Muscle layer of colon (tissue), 2 donors: ENCODE results near the gene ZNF212.
"Not testable (repeated sequence)": the region's sequence is repeated elsewhere in the genome, so short reads cannot be mapped to it uniquely, and the experiment has no call there.

ENCODE experiments used
- H3K27ac ChIP-seq: one replicate; pipeline ENCODE4 v1.7.0; 2013; ENCODE audit warnings: low read depth, mild to moderate bottlenecking, low read length, moderate library complexity
- H3K27me3 ChIP-seq, 2 donors: one replicate each; pipeline ENCODE4 v1.7.0; 2013; ENCODE audit warnings: low read length in 2 of 2, mild to moderate bottlenecking in 2 of 2; ENCODE audit not compliant: insufficient read depth in 2 of 2, control insufficient read depth in 1 of 2
- H3K36me3 ChIP-seq: one replicate; pipeline ENCODE4 v1.7.0; 2013; ENCODE audit warnings: mild to moderate bottlenecking, low read length; ENCODE audit not compliant: insufficient read depth
- H3K4me1 ChIP-seq: one replicate; pipeline ENCODE4 v1.7.0; 2013; ENCODE audit warnings: mild to moderate bottlenecking, low read length; ENCODE audit not compliant: insufficient read depth
- H3K4me3 ChIP-seq, 2 donors: one replicate each; pipeline ENCODE4 v1.7.0; 2013; ENCODE audit warnings: low read length in 2 of 2, low read depth in 1 of 2, mild to moderate bottlenecking in 1 of 2, moderate library complexity in 1 of 2
- H3K9ac ChIP-seq: one replicate; pipeline ENCODE4 v1.7.0; 2013; ENCODE audit warnings: low read length
- H3K9me3 ChIP-seq: one replicate; pipeline ENCODE4 v1.7.0; 2013; ENCODE audit warnings: mild to moderate bottlenecking, low read length
- donor health status: abdominal sarcoma.
- donor health status: Adenocarcinoma of cecum.

ZNF212 gene

GRCh38 chr7:149223761-149224160 lies 15.7 kb upstream of the ZNF212 start:
- Histone ChIP-seq H3K27ac (no peak overlapping the region), H3K27me3 (no peaks in the 10 kb centered on the region), H3K4me1 (no peaks in the 10 kb centered on the region), H3K9me3 (no peaks in the 10 kb centered on the region), H3K9ac (no peak overlapping the region), H3K36me3 (peaks cover 28% of the 10 kb centered on the region), H3K4me3 (no peak overlapping the region)

GRCh38 chr7:149224352-149224751 lies 15.1 kb upstream of the ZNF212 start:
- H3K36me3 ChIP-seq = peaks cover 23% of the 10 kb centered on the region

DNA sequence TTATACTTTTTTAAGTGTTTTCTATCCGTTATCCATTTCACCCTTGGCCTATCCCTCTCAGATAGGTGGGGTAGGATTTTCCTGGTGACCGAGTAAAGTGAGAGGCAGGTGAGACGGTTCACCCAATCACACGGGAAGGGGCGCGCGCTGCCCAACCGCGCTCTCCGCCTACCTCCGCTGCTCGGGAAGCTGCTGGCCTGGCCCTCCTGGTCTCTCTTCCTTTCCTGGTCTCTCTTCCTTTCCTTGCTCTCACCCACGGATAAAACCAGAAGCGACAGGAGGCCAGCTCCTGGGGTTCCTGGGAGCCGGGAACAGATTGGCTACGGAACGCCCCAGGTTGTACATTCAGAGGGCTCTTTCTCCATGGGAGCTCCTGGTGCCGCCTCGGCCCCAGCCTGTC lies 14.3 kb upstream of the ZNF212 start:
- no peaks in the 10 kb centered on the region for H3K9me3 ChIP-seq
- peaks cover 23% of the 10 kb centered on the region for H3K36me3 ChIP-seq
- no peaks in the 10 kb centered on the region for H3K4me1 ChIP-seq
- H3K9ac ChIP-seq = no peak overlapping the region
- no peaks in the 10 kb centered on the region for H3K27me3 ChIP-seq
- no peak overlapping the region for H3K27ac ChIP-seq
- H3K4me3 ChIP-seq = no peak overlapping the region

More at GRCh38 chr7:149224352-149224751, 15.1 kb upstream of the ZNF212 start:
- Histone ChIP-seq H3K27ac (no peak overlapping the region), H3K4me1 (no peaks in the 10 kb centered on the region), H3K4me3 (no peak overlapping the region), H3K9me3 (no peaks in the 10 kb centered on the region), H3K27me3 (no peaks in the 10 kb centered on the region), H3K9ac (no peak overlapping the region)

GRCh38 chr7:149225656-149226055 lies 13.8 kb upstream of the ZNF212 start:
- no peaks in the 10 kb centered on the region for H3K27me3 ChIP-seq
- peaks cover 19% of the 10 kb centered on the region for H3K36me3 ChIP-seq
- no peak overlapping the region for H3K4me3 ChIP-seq
- no peak overlapping the region for H3K9ac ChIP-seq
- no peaks in the 10 kb centered on the region for H3K4me1 ChIP-seq
- no peaks in the 10 kb centered on the region for H3K9me3 ChIP-seq
- no peak overlapping the region for H3K27ac ChIP-seq

- peaks cover 14% of the 10 kb centered on the region for H3K36me3 ChIP-seq
- H3K27me3 ChIP-seq, H3K4me1 ChIP-seq, H3K4me3 ChIP-seq, H3K9me3 ChIP-seq, H3K9ac ChIP-seq, H3K27ac ChIP-seq: not testable (repeated sequence)
Measured at GRCh38 chr7:149226366-149226765, 13.1 kb upstream of the ZNF212 start.

- Histone ChIP-seq H3K36me3 (peaks cover 13% of the 10 kb centered on the region), H3K9me3 (no peaks in the 10 kb centered on the region), H3K27ac (no peak overlapping the region), H3K4me1 (no peaks in the 10 kb centered on the region), H3K9ac (no peak overlapping the region), H3K4me3 (no peak overlapping the region), H3K27me3 (no peaks in the 10 kb centered on the region)
Measured at GRCh38 chr7:149226840-149227494, 12.5 kb upstream of the ZNF212 start.

GRCh38 chr7:149228831-149229471 lies 10.5 kb upstream of the ZNF212 start:
- Histone ChIP-seq H3K4me1 (no peaks in the 10 kb centered on the region), H3K9me3 (no peaks in the 10 kb centered on the region), H3K27ac (no peak overlapping the region), H3K27me3 (peaks cover 0 to 3% of the 10 kb centered on the region in 2 donors), H3K4me3 (no peak overlapping the region), H3K9ac (no peak overlapping the region), H3K36me3 (peaks cover 9% of the 10 kb centered on the region)

GRCh38 chr7:149229526-149229925 lies 9.9 kb upstream of the ZNF212 start:
- H3K27me3 ChIP-seq = peaks cover 0 to 3% of the 10 kb centered on the region in 2 donors
- no peak overlapping the region for H3K27ac ChIP-seq
- no peak overlapping the region for H3K9ac ChIP-seq
- H3K9me3 ChIP-seq = no peaks in the 10 kb centered on the region
- no peak overlapping the region for H3K4me3 ChIP-seq
- H3K4me1 ChIP-seq = no peaks in the 10 kb centered on the region
- H3K36me3 ChIP-seq = peaks cover 7% of the 10 kb centered on the region

- H3K9me3 ChIP-seq = no peaks in the 10 kb centered on the region
Measured at GRCh38 chr7:149232362-149232761, 7.1 kb upstream of the ZNF212 start.

GRCh38 chr7:149233655-149234204 lies 5.7 kb upstream of the ZNF212 start:
- not testable (repeated sequence) for H3K4me1 ChIP-seq

More at GRCh38 chr7:149232362-149232761, 7.1 kb upstream of the ZNF212 start:
- H3K4me1 ChIP-seq = no peaks in the 10 kb centered on the region
- H3K27me3 ChIP-seq = peaks cover 0 to 3% of the 10 kb centered on the region in 2 donors
- H3K36me3 ChIP-seq = no peaks in the 10 kb centered on the region
- no peak overlapping the region for H3K27ac ChIP-seq
- H3K9ac ChIP-seq = no peak overlapping the region
- H3K4me3 ChIP-seq = no peak overlapping the region

DNA sequence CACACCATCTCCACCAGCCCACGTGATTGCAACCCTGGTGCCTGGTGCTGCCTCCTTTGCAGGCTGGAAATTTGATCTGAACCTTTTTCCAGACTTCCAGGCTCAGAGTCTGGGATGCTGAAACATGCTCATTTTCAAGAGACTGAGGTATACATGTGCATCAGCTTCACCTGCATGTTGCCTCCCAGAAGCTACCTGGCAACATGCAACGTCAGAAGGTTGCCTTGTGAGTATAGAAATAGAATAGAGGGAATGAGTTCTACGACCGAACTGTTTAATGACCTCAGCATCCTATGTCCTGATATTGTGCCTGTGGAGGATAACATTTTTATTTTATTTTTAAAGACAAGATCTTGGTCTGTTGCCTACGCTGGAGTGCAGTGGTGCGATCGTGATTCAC lies 1.9 kb upstream of the ZNF212 start:
- H3K9ac ChIP-seq = no peak overlapping the region
- peaks cover 0 to 3% of the 10 kb centered on the region in 2 donors for H3K27me3 ChIP-seq
- H3K27ac ChIP-seq = no peak overlapping the region
- H3K4me3 ChIP-seq = no peak overlapping the region
- H3K36me3 ChIP-seq = no peaks in the 10 kb centered on the region
- peaks cover 14% of the 10 kb centered on the region for H3K4me1 ChIP-seq
- no peaks in the 10 kb centered on the region for H3K9me3 ChIP-seq

More at GRCh38 chr7:149233655-149234204, 5.7 kb upstream of the ZNF212 start:
- not testable (repeated sequence) for H3K9ac ChIP-seq, H3K27me3 ChIP-seq, H3K4me3 ChIP-seq, H3K36me3 ChIP-seq, H3K27ac ChIP-seq, H3K9me3 ChIP-seq
